HEK293T (cell line): Measurements from ENCODE around the gene HK2.

Source experiments
- BHLHE40 ChIP-seq: fragments of 450-650 bp; IDR thresholded peaks from 2 replicates; pipeline ENCODE4 v1.6.1; 2016; ENCODE audit warnings: mild to moderate bottlenecking, moderate library complexity, borderline replicate concordance
- CTBP1 ChIP-seq: fragments of 450-650 bp; IDR thresholded peaks from 2 replicates; pipeline ENCODE4 v1.6.1; 2016; ENCODE audit warnings: borderline replicate concordance
- FOXA1 ChIP-seq: fragments of 450-650 bp; IDR thresholded peaks from 2 replicates; pipeline ENCODE4 v1.6.1; 2016; ENCODE audit warnings: mild to moderate bottlenecking
- FOXK2 ChIP-seq: fragments of 450-650 bp; IDR thresholded peaks from 2 replicates; pipeline ENCODE4 v1.6.1; 2016; ENCODE audit warnings: mild to moderate bottlenecking
- FOXM1 ChIP-seq: fragments of 450-650 bp; IDR thresholded peaks from 2 replicates; pipeline ENCODE4 v1.6.1; 2017; ENCODE audit warnings: mild to moderate bottlenecking, borderline replicate concordance
- HDGF ChIP-seq: fragments of 450-650 bp; IDR thresholded peaks from 2 replicates; pipeline ENCODE4 v1.6.1; 2017; ENCODE audit warnings: antibody characterized with exemption, borderline replicate concordance
- L3MBTL2 ChIP-seq: fragments of 450-650 bp; conservative IDR thresholded peaks from 2 replicates; pipeline ENCODE4 v1.6.1; 2016; ENCODE audit warnings: mild to moderate bottlenecking
- LEF1 ChIP-seq: fragments of 450-650 bp; IDR thresholded peaks from 2 replicates; pipeline ENCODE4 v1.6.1; 2017; ENCODE audit warnings: mild to moderate bottlenecking, borderline replicate concordance
- NFRKB ChIP-seq: fragments of 450-650 bp; IDR thresholded peaks from 2 replicates; pipeline ENCODE4 v1.6.1; 2016; ENCODE audit warnings: mild to moderate bottlenecking, moderate library complexity
- SP1 ChIP-seq: fragments of 450-650 bp; IDR thresholded peaks from 2 replicates; pipeline ENCODE4 v1.6.1; 2017
- SUZ12 ChIP-seq: fragments of 450-650 bp; IDR thresholded peaks from 2 replicates; pipeline ENCODE4 v1.6.1; 2016; ENCODE audit warnings: mild to moderate bottlenecking
- TARDBP ChIP-seq: fragments of 450-650 bp; IDR thresholded peaks from 2 replicates; pipeline ENCODE4 v1.6.1; 2016
- ZNF384 ChIP-seq: fragments of 450-650 bp; IDR thresholded peaks from 2 replicates; pipeline ENCODE4 v1.6.1; 2016
- TF ChIP-seq, protein P1 (sequence below): fragments of 450-650 bp; IDR thresholded peaks from 2 replicates; pipeline ENCODE4 v1.6.1; 2016

DNA sequence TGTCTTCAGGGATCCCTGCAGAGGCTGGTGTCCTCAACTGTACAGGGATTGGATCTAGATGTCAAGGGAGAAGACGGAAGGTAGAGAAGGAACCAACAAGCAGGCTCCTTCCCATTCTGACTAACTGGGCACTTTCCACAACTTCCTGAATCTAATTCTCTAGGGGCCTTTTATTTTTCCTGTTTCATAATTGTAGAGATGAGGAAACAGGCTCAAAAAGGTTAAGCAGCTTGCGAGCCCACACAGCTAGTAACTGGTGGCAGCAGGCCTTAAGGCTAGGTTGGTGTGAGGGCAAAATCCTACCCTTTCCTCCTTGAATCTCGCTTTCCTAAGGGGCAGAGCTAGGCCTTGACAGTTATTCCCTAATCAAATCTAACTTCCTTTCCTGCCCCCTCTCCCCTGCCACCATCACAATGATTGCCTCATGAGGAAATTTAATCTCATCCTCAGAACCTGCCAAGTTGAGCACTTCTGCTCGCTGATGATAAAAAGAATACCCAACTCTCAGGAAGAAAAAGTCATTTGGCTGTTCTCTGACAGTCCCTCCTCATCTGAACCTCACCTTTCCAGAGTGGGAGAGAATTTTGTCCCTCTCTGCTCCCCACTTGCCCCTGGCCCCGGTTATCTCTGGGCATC lies 88.8 kb downstream of the HK2 start:
- TF ChIP-seq SP1 (no peak), LEF1 (no peak), TARDBP (no peak), ZNF384 (no peak), BHLHE40 (no peak), SUZ12 (no peak), NFRKB (no peak), FOXM1 (no peak), HDGF (no peak), FOXA1 (no peak), FOXK2 (no peak), CTBP1 (no peak), L3MBTL2 (no peak)
- TF ChIP-seq, protein P1, sequence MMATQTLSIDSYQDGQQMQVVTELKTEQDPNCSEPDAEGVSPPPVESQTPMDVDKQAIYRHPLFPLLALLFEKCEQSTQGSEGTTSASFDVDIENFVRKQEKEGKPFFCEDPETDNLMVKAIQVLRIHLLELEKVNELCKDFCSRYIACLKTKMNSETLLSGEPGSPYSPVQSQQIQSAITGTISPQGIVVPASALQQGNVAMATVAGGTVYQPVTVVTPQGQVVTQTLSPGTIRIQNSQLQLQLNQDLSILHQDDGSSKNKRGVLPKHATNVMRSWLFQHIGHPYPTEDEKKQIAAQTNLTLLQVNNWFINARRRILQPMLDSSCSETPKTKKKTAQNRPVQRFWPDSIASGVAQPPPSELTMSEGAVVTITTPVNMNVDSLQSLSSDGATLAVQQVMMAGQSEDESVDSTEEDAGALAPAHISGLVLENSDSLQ: no peak
